ENCODE measurements around the gene NECAB2.
A peak's percentile ranks its signal among the peaks of the same experiment; 100 is the strongest.

NECAB2 gene

DNA sequence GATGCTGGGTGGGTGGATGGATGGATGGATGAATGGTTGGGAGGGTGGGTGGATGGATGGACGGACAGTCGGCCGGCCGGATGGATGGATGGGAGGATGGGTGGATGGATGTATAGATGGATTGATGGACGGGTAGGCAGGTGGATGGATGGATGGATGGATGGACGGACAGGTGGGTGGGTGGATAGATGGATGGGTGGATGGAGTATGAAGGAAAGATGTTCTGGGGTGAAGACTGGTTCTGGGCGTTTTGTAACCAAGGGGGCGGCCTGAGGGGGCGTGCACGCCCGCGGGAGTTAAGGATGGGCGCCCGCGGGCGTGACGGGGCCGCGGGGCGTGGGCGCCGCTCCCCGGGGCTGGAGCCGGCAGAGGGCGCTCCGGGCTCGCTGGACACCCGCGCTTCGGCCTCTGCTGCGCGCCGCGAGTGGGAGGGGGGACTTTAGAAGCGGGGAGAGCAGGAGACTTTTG is at the start of gene NECAB2:
NECAB2 (plus strand) TSS at position 407 of the 468 bp plus-strand sequence. CDS start 405 bp downstream, outside the sequence.
- no peak for DNase-seq (ENCODE audit: low read depth in 1 of 2, low spot score in 1 of 2)

DNA sequence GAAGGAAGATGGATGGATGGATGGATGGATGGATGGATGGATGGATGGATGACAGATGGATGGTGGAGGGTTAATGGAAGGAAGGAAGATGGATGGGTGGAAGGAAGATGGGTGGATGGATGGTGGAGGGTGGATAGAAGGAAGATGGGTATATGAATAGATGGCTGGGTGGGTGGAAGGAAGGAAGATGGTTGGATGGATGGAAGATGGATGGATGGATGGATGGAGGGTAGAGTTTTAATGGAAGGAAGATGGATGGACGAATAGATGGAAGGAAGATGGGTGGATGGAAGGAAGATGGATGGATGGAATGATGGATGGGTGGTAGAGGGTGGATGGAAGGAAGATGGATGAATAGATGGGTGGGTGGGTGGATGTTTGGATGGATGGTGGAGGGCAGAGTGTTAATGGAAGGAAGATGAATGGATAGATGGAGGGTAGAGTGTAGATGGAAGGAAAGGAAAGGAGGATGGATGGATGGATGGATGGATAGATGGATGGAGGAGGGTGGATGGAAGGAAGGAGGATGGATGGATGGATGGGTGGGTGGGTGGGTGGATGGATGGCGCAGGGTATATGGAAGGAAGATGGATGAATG is 47.1 kb upstream of the NECAB2 start:
- DNase-seq (ENCODE audit: low read depth in 1 of 2, low spot score in 1 of 2) = no peak

DNA sequence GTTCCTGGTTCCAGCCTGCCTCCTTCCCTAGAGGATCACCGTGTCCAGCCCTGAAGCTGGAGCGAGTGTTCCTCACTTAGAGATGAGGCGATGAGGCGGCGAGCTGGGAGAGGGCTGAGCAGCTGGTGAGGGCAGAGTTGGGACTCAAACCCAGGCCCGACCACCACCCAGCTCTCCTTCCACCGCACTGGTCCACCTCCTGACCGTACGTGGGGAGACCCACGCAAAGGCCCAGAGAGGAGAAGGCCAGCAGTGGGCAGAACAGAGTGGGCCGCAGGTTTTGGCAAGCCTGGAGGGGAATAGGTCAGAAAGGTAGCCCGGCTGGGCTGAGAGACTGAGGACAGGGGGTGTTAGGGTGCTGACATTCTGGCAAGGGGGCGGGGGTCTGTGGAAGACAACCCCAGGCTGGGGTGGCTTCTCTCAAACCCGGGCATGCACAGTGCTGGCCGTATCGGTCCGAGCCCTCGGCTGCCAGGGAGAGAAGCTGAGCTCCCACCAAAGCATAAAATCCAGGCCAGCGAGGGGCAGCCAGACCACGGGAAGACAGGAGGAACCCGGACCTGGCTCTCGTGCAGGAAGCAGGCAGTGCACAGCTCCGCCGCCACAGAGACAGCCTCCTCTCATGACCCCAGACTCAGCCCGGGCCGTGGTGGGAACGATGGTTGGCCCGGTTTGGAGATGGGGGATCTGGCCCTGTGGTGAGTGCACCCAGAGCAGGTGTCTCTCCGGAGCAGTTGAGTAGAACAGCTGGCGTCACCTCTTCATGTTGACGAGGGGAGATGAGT is 44.3 kb upstream of the NECAB2 start:
- DNase-seq (ENCODE audit: low read depth in 1 of 2, low spot score in 1 of 2) = no peak

GRCh38 chr16:83924686-83925085 is 43.4 kb upstream of the NECAB2 start:
- no peak for DNase-seq (ENCODE audit: low read depth in 1 of 2, low spot score in 1 of 2)

DNA sequence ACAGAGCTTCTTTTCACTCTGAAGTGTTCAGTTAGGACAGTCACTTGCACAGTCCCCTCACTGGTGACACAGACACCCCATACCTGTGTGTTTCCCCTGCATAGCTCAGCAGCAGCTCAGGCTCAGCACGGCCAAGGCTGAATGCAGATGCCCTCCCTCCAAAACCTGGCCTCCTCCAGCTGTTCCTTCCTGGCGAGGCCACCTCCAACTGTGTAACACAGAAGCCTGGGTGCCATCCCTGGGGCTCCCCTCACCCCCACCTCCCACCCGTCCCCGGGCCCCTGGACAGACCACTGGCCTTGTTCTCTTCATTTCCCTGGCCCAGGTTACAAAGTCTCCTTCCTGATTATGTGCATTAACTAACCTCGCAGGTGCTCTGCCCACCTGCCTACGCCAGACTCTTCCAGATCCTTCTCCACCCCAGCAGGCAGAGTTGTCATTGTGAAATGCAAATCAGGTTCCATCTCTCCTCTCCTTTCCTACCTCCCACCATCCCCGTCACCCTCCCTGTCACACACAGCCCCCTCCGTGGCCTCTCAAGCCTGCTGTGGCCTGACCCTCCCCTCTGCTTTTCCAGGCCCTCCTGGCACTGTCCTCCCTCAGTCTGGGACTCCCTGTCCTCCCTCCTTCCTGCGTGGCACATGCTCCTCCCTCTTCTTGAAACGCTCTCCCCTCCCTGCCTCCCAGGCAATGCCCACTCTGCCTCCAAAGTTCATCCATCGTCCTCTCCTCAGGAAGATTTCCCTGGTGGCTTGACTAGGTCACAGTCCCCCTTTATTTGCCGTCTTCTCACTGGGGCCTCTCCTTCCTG is 42.7 kb upstream of the NECAB2 start:
- DNase-seq (ENCODE audit: low read depth in 1 of 2, low spot score in 1 of 2) = no peak

- no peak for DNase-seq (ENCODE audit: low read depth in 1 of 2, low spot score in 1 of 2)
Observed at GRCh38 chr16:83925957-83926725, 41.9 kb upstream of the NECAB2 start.

GRCh38 chr16:83926726-83927397 is 41.2 kb upstream of the NECAB2 start:
- DNase-seq (ENCODE audit: low read depth in 1 of 2, low spot score in 1 of 2) = peak; percentile 30 to 47

GRCh38 chr16:83928341-83929055 is 39.5 kb upstream of the NECAB2 start:
- no peak for DNase-seq (ENCODE audit: low read depth in 1 of 2, low spot score in 1 of 2)

DNA sequence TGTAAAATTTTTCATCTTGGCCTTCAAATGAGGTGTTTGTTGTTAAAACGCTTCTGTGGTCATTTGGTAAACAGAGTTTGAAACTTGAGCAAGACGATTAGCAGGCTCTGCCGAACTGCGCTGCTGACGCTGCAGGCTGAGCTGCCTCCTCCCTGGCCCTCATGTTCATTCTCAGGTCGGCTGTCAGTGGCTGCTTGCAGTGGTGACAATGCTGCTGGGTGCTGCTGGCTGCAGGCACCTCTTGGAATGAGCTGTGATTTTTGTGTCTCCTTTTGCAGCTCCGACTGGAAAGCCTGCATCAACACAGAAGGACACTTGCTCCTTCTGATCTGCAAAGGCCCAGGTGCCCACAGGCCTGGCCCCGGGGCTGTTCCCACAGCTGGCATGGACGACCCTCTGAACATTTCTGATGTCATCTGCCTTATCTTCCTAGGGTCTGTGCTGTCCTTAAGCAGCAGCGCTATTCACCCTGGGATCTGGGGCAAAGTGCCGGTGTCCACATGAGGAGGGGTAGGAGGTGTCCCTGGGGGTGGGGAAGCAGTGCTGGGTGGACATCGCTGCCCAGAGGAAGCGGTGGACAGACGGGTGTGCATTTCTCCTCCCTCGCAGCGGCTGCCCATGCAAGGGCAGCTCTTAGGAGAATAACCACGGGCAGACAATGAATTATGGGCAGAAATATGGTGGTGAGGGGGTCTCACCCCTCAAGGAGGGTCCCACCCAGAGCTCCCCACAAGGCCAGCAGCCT is 38.1 kb upstream of the NECAB2 start:
- no peak for DNase-seq (ENCODE audit: low read depth in 1 of 2, low spot score in 1 of 2)

- no peak for DNase-seq (ENCODE audit: low read depth in 1 of 2, low spot score in 1 of 2)
Observed at GRCh38 chr16:83930730-83931500, 37.1 kb upstream of the NECAB2 start.

DNA sequence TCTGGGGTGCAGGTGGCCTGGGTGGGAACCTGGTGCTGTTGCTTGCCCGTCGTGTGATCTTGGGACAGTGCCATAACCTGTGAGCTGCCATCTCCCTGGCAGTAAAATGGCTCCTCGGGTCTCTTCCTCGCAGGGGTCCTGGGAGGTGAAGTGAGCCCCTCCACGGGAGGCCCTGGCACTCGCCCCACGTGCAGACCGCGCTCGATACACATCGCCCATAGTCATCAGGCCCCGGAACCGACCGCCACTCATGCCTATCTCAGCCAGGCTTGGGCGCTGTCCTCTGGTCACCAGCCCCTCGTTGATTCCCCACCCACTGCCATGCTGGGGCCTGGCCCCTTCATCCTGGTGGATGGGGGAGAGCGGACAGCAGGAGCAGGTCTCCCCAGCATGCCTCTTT is 36.5 kb upstream of the NECAB2 start:
- DNase-seq (ENCODE audit: low read depth in 1 of 2, low spot score in 1 of 2) = no peak

- DNase-seq (ENCODE audit: low read depth in 1 of 2, low spot score in 1 of 2) = no peak
Observed at GRCh38 chr16:83932304-83932703, 35.7 kb upstream of the NECAB2 start.

DNA sequence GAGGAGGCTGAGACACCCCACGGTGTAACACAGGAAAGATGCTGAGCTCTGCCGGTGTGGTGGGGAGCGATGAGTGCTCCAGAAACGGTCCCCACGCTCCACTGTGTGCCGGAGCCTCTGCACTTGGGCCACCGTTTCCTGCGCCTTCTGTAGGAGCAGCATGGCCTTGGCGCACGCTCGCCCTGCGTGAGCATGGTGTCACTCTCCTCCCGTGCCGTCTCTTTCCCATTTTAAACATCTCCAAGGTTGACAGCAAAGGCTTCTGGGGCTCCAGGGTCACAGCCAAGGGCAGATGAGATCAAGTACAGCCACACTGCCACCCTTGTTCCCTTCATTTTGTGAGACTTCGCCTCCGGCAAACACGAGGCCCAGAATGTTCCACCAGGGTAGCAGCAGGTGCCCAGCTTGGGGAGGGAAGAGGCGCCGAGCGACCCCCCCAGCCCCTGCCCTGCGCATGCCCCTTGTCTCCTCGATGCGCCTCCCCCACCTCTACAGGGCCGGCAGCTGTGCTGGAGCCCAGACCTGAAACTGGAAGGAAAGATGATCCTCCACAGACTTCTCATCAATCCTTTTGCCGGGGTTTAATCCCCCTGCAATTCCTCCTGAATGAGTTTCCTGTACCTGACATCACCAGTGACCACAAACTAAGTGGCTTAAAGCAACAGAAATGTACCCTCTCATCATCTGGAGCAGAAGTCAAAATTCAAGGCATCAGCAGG is 34.9 kb upstream of the NECAB2 start:
- no peak for DNase-seq (ENCODE audit: low read depth in 1 of 2, low spot score in 1 of 2)

DNA sequence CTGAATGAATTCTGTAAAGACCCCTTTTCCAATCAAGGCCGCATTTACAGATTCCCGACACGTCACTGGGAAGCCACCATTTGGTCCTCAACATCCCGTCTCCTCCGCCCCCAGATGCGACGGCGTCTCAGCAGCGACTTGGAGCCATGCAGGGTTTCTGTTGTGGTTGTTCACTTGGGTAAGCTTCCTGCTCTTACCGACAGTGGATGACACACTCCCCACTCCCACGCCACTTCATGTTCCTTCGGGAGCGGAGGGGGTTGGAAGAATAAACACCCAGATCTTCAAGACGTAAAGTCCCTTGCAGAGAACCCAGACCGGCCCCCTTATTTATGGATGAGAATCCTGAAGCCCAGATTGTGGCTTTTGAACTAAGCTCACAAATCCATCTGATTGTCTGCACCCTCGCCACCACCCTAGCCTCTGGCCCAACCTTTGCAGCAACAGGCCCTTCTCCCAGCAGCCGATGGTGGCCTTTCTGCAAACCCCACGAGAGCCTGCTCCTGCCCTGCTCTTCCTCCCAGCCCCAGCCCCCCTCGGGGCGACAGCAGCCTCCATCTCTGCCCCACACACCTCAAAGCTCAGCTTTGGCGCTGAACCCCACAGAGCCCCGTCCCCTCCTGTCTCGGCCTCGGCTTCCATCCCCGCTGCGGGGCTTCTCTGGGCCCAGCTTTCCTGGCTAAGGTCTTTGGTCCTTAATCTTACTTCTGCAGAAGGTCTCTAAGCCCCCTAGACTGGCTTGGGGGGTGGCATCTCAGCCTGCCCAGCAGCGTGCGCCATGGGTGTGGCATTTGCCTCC is 34.0 kb upstream of the NECAB2 start:
- DNase-seq (ENCODE audit: low read depth in 1 of 2, low spot score in 1 of 2) = no peak

- DNase-seq (ENCODE audit: low read depth in 1 of 2, low spot score in 1 of 2) = no peak
Observed at GRCh38 chr16:83934684-83934977, 33.4 kb upstream of the NECAB2 start.

DNA sequence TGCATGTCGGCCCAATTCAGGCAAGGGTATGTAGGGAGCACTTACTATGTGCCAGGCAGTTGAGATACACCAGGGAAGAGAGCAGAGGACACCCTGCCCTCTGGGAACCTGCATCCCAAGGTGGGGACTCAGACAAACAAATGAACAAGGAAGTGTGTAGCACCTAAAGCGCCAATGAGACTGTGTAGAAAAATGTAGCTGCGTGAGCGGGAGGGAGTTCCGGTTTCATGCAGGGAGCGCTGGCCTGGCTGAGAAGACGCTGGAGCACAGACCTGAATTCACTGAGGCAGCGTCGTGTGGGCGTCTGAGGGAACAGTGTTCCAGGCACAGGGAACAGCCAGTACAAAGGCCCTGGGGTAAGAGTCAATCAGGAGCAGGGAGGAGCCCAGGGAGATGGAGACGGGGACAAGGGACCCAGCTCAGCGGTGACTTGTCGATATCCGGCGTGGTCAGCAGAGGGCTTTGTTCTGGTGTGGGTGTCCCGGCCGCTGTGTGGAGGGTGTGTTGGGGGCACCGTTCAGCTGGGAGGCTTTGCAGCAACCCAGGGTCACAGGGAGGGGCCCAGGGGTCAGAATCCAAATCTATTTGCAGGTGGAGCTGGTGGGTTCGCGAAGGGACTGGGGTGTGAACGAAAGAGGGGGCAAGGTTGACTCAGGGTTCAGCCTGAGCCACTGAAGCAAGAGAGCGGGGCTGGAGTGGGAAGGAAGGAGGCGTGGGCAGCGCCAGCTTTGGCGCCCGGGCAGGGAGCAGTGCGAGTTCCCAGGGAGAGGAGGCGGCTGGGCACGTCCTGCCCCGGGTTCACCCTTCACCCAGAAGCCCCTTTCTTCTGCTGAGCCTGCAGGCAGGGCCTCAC is 32.8 kb upstream of the NECAB2 start:
- DNase-seq (ENCODE audit: low read depth in 1 of 2, low spot score in 1 of 2) = no peak
